GM21528 (cell line): ENCODE data around the gene HOTAIR.

Experiments used
- ATAC-seq: cut with Tn5 transposase; IDR thresholded peaks from one replicate; pipeline ENCODE4 v1.9.1; 2021; ENCODE audit warnings: mild to moderate bottlenecking, moderate library complexity; ENCODE audit not compliant: unreplicated experiment, low FRiP score

HOTAIR gene

GRCh38 chr12:54000116-54001114 is 25.7 kb upstream of the HOTAIR start, which contains the start of gene HOXC9:
Gene HOXC9 (plus strand): TSS chr12:54000161. CDS start chr12:54000189, 28 bp downstream.
- no peak for ATAC-seq

DNA sequence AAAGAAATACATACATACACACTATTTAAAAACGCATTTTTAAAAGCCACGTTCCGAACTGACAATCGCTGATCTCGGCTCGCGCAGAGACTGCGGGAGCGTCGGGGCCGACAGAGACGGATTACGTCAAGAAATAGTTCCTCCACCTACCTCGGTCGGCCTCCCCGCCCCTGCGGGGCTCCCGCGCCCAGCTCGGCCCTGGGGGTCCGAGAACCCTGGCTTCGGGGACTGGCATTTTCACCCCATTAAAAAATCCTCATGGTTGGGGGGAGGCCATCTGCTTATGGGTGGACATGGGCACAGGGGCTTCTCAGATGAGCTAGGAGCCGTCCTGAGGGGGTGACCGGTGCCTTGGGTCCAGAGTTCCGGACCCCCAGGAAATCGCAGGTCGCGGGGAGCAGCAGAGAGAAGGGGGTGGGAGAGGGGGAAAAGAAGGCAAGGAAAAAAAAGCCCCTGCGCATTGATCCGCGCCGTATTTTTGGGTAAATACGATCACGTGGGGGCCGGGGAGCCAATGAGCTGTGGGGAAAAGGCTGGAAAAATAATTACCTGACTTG is 24.9 kb upstream of the HOTAIR start:
- ATAC-seq, result no peak

- no peak for ATAC-seq
These were observed 24.1 kb upstream of the HOTAIR start for GRCh38 chr12:53998900-53999236.

- ATAC-seq, result no peak
These were observed 23.6 kb upstream of the HOTAIR start for GRCh38 chr12:53998110-53998899.

DNA sequence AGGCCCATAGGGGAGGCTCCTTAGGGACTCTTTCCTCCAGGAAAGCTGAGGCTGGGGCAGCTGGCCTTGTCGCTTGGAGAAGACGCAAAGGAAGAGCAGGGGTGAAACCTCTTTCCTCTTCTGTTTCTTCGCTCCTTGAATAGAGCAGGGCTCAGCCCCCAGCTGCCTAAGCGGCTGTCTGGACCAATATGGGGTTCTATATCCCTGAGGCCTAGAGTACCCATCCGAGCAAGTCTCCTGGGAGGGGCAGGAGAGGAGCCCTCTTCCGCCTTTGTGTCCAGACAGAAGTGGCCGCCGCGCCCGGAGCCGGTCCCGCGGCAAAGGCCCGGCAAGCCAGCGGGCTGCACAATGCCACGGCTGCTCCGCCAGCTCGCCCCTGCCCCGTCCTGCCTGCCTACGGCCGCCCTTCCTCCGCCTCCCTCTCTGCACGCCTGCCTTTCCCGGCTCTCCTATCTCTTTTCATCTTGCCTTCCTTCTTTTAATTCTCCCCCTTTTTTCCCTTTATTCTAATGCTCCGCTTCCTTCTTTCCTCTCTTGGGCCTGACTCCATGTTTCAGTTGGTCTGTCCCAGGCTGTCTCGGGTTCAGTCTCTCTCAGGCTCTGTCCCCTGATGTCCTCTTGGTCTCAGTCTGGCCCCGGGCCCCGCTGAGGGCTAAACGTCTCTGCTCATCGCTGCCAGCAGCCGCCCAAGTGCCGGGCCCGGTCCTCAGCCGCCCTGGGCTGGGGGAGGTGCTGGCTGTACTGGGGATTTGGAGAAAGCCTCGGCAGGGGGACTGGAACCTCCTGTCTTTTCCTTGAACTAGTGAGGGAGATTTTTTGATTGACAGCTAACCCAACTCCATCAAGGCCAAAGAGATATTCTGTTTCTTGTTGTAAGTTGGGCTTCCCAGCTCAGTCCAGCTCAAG is 22.7 kb upstream of the HOTAIR start:
- no peak for ATAC-seq

DNA sequence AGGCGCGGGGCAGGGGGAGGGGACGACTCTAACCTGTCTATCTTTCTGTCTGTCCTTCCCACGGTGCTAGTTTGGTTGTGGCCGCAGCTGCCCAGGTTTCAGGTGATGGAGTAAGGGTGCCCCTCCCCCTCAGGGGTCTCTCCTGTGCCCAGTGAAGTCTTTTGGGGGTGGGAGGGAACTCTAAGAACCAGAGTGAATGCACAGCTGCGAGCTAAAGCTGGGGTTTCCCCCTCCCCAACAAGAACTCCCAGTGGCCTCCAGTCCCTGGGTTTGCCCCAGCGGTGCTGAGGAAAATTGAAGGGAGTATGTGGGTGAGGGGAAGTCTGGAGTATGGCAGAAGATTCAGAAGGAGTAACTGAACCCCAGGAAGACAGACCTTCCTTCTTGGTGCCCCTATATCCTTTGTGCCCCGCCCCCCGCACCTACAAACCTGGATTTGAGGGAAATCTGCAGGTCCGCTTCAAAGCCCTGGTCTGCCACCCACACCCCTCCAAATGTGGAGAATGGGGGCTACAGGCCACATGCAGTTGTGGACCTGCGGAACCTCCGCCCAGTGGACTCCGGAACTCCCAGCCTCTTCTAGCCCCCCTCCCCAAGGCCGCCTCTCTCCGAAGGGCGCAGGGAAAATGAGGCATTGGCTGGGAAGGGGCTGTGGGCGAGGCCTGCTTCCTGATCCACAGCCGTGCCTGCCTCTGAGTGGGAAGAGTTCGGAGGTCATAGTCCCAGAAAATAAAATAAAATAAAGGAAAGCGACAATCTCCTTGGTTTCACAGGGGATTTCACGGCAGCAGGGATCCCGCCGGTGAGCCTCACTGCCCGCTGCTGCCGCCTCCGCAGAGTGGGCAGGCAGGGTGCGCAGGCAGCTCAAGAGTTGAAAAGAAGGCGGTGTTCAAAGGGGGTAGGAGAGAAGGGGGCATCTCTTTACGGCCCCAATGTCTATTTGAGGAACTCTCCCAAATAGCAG is 21.8 kb upstream of the HOTAIR start:
- no peak for ATAC-seq

DNA sequence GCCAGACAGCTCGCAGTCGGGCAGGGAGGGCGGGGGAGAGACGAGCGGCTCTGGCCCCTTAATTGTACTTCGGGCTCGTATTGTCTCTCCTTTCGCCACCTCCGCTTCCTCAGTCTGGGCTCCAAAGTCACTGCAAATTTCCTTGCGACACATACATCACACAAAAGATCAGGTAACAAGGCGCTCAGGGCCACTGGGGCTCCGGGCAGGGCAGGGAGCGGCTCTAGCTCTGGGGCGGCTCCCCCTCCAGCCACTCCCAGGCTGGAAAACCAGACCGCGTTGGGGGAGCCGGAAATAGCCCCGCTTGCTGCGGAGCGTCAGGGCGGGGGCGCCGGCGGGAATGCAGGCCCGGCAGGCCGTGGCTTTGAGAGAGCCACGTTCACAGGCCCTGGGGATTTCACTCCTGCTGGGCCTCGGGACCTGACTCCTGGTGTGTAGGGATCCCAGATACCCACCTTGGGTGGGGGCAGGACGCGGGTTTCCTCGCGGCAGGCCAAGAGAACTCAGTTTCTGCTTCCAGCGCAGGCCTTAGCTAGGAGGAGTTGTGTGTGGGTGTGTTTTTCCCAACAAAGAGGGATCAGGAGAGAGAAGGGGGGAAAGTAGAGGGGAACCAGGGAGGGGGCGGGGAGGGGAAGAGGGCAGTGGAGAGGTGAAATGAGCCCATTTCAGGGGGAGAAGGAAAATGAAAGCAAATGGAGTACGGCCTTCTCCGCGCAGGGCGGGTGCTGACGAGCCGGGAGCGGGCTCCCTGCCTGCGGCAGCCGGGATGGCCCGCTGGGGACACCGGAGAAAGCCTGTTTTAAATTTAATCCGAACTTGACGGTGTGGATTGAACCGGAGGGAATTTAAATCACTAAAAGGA is 20.9 kb upstream of the HOTAIR start:
- ATAC-seq, result no peak

GRCh38 chr12:53995002-53995377 is 20.2 kb upstream of the HOTAIR start:
- ATAC-seq, result no peak

DNA sequence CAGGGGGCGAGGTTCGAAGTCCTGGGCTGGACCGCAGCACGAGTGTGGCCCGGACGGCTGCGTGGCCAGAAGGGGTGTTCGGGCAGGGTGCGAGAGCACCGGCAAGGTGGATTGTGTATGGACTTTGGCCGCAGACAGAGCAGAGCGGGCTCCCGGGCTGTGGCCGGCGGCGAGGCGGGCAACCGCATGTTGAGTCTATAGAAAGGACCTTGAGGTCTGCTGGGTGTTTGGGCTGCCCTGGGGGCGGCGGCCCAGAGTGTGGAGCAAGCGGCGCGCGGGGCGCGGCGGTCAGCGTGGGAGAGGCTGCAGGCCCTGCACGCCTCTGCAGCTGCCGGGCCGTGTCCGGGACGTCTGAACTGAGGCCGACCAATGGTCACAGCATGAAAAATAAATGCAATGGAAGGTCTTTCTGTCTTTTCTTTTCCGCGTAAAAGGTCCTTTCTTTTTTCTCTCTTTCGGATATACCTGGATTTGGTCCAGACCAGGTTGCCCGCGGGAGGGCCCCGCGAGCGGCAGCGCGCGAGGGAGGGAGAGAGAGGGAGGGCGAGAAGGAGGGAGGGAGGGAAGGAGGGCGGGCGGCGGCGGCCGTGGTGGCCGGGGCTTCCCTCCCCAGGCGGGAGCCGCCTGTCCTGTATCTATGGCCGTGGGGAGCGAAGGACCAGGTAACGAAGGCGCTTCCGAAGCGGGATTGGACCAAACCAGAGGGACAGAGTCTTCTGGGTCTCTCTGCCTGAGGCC is 19.7 kb upstream of the HOTAIR start:
- no peak for ATAC-seq

- no peak for ATAC-seq
These were observed 19.2 kb upstream of the HOTAIR start for GRCh38 chr12:53994009-53994263.

DNA sequence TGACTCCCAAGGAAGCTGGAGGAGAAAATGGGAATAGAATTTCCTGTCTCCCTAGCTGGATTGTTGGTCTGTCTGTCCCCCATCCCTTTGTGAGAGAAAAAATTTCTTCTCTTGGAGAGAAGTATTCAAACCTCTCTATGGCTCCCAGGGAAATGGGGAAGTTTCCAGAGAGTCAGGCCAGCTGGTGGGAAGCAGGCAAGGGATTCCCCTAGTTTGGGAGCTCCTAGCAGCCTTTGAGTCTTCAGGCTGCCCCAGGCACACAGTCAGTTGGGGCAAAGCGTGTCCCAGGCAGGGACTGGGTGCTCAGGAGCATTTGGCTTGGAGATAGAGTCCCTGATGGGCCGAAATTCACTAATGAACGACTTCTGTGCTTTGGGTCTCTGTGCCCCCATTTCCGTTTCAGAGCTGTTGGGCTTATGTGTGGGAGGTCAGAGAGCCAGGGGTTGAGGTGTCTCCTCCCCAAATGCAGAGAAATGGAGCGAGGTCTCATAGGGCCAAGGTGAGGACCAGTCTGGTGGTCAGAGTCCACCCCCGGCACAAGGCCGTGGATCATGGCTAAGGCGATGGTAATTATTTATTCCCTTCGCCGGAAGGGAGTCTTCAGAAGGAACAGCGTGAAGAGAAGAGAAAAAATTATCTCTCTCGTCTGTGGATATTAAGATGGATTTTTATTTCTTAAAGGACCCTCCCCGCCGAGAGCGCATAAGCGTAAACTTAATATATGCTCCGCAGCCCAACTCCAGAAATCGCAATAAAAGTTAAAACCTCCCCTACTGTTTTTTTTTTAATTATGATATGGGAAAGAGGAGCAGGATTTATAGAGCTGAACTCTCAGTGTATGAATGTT is 18.6 kb upstream of the HOTAIR start:
- no peak for ATAC-seq

DNA sequence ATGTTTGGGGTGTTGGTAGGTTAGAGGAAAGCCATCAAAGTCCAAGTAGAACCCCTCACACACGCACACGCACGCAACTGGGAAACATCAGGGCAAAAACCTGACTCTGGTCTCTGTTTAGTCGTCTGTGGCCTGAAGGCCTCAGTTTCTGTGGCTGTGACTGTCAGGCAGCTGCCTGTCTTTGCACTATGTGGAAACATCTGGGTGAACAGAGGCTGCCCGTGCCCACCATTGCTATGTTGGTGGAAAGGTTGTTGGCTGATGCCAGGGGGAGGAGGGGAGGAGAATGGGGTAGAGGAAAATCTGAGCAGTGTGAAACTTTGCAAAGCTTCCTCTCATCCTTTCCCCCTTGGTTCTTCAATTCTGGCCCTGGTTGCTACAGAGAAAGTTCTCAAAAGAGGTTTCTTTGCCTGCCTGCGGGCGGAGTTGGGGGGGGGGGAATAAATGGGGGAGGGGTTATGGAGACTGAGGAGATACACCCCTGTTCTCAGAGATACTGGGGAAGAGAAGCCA is 17.7 kb upstream of the HOTAIR start:
- no peak for ATAC-seq

- no peak for ATAC-seq
These were observed 16.3 kb upstream of the HOTAIR start for GRCh38 chr12:53991077-53991460.

DNA sequence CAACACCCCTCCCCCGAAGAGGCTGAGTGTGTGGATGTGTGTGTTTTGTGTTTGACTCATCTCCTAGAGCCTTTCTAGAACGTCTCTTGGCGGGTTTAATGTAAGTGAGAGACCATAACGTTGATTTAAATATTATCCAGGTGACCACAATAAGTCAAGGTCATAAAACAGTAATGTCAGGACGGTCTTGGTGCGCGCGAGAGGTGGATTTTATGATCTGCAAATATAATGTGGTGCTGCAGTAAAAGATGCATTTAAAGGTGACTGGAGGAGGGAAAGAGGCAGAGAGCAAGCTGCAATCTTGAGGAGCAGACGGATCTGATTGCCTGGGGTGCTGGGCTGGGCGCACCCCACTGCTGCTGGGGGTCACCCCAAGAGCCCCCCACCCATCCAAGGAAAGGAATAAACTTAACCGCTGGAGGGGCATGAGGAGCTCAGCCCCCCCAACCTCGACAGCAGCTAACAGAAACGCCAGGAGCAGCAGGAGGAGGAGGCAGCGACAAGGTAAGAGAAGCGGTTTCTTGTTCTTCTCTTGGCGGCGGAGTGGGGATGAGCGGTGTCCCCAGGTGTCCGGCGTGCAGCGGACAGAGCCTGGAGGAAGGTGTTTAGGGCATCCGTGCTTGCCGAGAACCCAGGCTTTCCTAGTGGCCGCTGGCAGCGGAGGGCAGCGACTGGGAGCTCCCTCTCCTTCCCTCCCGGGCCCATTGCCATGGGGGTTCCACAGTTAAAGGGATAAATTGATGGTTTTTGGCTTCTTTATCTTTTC is 15.7 kb upstream of the HOTAIR start:
- ATAC-seq, result no peak

- no peak for ATAC-seq
These were observed 14.7 kb upstream of the HOTAIR start for GRCh38 chr12:53989227-53990113.
